ENCODE measurements around the gene JARID2.

DNA sequence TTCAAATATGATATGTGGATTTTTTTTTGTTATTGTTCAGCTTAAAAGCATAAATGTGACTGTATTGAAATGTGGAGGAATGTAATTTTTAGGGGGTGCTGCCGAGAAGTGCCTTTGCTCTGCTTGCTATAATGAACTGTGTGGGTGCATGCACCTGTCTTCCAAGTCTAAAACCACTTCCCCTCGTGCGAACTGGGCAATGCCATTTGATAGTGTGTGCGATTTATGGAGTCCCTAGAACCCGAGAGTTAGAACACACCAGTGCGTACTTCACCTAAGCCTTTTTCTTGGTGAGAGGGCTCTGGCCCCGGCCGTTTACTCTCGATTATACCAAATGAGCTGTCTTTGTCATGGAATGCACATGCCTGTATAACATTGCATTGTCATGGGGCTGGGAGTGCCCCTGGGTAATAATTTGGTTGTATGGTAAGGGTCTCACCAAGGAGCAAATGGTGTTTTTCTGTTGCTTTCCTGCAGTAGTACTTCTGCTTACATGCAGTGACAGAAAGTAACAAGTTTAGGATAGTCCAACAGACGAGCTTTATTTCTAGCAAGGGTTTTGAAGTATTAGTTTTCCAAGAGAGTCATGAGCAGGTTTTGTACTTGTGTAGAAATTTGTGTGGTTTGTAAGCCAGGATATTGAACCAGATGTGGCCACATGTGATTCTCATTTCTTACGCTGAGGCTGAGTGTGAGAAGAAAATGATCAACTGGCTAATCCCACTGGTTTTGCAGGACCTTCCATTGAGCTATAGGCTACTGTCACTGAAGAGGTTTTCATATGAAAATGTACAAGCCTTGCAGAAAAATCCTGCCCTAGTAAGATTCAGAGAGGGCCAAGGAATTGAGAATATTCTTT is 244.6 kb downstream of the JARID2 start:
- TF ChIP-seq, protein P1, sequence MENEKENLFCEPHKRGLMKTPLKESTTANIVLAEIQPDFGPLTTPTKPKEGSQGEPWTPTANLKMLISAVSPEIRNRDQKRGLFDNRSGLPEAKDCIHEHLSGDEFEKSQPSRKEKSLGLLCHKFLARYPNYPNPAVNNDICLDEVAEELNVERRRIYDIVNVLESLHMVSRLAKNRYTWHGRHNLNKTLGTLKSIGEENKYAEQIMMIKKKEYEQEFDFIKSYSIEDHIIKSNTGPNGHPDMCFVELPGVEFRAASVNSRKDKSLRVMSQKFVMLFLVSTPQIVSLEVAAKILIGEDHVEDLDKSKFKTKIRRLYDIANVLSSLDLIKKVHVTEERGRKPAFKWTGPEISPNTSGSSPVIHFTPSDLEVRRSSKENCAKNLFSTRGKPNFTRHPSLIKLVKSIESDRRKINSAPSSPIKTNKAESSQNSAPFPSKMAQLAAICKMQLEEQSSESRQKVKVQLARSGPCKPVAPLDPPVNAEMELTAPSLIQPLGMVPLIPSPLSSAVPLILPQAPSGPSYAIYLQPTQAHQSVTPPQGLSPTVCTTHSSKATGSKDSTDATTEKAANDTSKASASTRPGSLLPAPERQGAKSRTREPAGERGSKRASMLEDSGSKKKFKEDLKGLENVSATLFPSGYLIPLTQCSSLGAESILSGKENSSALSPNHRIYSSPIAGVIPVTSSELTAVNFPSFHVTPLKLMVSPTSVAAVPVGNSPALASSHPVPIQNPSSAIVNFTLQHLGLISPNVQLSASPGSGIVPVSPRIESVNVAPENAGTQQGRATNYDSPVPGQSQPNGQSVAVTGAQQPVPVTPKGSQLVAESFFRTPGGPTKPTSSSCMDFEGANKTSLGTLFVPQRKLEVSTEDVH (IDR thresholded peaks at IDR 0.05; ENCODE audit: low read depth, partially characterized antibody), result no peak
- no peak for TF ChIP-seq SMAD1 (IDR thresholded peaks at IDR 0.05; ENCODE audit: low read depth, partially characterized antibody)
- no peak for TF ChIP-seq RAD51 (IDR thresholded peaks at IDR 0.05)
- no peak for TF ChIP-seq EP300 (IDR thresholded peaks at IDR 0.05; ENCODE audit: borderline replicate concordance in 1 of 2, control insufficient read depth in 1 of 2, low read depth in 2 of 2, low read length in 2 of 2)
- TF ChIP-seq, protein P2, sequence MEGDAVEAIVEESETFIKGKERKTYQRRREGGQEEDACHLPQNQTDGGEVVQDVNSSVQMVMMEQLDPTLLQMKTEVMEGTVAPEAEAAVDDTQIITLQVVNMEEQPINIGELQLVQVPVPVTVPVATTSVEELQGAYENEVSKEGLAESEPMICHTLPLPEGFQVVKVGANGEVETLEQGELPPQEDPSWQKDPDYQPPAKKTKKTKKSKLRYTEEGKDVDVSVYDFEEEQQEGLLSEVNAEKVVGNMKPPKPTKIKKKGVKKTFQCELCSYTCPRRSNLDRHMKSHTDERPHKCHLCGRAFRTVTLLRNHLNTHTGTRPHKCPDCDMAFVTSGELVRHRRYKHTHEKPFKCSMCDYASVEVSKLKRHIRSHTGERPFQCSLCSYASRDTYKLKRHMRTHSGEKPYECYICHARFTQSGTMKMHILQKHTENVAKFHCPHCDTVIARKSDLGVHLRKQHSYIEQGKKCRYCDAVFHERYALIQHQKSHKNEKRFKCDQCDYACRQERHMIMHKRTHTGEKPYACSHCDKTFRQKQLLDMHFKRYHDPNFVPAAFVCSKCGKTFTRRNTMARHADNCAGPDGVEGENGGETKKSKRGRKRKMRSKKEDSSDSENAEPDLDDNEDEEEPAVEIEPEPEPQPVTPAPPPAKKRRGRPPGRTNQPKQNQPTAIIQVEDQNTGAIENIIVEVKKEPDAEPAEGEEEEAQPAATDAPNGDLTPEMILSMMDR (IDR thresholded peaks at IDR 0.05 in 2 of 3, conservative IDR thresholded peaks at IDR 0.05 in 1 of 3; ENCODE audit: control insufficient read depth in 2 of 3, extremely low read depth in 1 of 3, insufficient read depth in 1 of 3, low read depth in 3 of 3, low read length in 3 of 3), result no peak
- no peak for TF ChIP-seq NFYA (IDR thresholded peaks at IDR 0.05; ENCODE audit: borderline replicate concordance, low read depth, low read length)
- TF ChIP-seq TARDBP (IDR thresholded peaks at IDR 0.05; ENCODE audit: borderline replicate concordance), result no peak
- no peak for TF ChIP-seq EGR1 (IDR thresholded peaks at IDR 0.05; ENCODE audit: borderline replicate concordance in 1 of 2, low read depth in 2 of 2, low read length in 2 of 2)
- TF ChIP-seq, protein P3, sequence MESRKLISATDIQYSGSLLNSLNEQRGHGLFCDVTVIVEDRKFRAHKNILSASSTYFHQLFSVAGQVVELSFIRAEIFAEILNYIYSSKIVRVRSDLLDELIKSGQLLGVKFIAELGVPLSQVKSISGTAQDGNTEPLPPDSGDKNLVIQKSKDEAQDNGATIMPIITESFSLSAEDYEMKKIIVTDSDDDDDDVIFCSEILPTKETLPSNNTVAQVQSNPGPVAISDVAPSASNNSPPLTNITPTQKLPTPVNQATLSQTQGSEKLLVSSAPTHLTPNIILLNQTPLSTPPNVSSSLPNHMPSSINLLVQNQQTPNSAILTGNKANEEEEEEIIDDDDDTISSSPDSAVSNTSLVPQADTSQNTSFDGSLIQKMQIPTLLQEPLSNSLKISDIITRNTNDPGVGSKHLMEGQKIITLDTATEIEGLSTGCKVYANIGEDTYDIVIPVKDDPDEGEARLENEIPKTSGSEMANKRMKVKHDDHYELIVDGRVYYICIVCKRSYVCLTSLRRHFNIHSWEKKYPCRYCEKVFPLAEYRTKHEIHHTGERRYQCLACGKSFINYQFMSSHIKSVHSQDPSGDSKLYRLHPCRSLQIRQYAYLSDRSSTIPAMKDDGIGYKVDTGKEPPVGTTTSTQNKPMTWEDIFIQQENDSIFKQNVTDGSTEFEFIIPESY (IDR thresholded peaks at IDR 0.05), result no peak
- TF ChIP-seq TCF7 (IDR thresholded peaks at IDR 0.05; ENCODE audit: borderline replicate concordance), result no peak
- TF ChIP-seq, protein P4, sequence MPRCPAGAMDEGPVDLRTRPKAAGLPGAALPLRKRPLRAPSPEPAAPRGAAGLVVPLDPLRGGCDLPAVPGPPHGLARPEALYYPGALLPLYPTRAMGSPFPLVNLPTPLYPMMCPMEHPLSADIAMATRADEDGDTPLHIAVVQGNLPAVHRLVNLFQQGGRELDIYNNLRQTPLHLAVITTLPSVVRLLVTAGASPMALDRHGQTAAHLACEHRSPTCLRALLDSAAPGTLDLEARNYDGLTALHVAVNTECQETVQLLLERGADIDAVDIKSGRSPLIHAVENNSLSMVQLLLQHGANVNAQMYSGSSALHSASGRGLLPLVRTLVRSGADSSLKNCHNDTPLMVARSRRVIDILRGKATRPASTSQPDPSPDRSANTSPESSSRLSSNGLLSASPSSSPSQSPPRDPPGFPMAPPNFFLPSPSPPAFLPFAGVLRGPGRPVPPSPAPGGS (IDR thresholded peaks at IDR 0.05; ENCODE audit: borderline replicate concordance, insufficient read depth, low read depth, low read length, poor library complexity, severe bottlenecking), result no peak
- TF ChIP-seq CREB1 (IDR thresholded peaks at IDR 0.05; ENCODE audit: low read depth), result no peak
- TF ChIP-seq, protein P5, sequence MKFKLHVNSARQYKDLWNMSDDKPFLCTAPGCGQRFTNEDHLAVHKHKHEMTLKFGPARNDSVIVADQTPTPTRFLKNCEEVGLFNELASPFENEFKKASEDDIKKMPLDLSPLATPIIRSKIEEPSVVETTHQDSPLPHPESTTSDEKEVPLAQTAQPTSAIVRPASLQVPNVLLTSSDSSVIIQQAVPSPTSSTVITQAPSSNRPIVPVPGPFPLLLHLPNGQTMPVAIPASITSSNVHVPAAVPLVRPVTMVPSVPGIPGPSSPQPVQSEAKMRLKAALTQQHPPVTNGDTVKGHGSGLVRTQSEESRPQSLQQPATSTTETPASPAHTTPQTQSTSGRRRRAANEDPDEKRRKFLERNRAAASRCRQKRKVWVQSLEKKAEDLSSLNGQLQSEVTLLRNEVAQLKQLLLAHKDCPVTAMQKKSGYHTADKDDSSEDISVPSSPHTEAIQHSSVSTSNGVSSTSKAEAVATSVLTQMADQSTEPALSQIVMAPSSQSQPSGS (IDR thresholded peaks at IDR 0.05; ENCODE audit: low read length), result no peak
